ENCODE results near the gene OGFR.

Gene OGFR

DNA sequence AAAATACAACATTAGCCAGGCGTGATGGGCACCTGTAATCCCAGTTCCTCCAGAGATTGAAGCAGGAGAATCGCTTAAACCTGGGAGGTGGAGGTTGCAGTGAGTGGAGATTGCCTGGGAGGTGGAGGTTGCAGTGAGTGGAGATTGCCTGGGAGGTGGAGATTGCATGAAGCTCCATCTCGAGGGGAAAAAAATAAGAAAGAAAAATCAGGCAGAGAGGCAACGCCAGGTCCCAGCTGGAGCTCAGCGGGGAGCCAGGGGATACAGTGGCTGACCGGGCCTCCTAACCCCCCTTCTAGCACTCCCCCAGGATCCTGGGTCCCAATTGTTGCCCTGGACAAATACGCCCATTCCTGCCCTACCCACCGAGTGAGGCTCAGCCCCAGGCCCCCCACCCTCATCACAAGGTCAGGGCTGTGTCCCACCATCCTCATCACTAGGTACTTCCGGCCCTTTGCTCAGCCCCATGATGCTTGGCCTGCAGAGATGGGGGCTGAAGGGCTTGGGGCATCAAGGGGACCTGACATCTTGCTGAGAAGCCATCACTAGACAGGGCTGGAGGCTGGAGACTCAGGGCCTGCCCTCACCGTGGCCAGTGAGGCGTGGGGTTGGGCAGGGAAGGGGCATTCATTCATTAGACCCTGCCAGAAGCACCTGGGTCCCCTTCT, 1.9 kb downstream of the OGFR start:
- Histone ChIP-seq H3K27ac (no peak overlapping the region), H3K27me3 (replicated peaks) (no peaks in the 10 kb centered on the region), H3K36me3 (replicated peaks) (peaks cover 21% of the 10 kb centered on the region), H3K4me3 (ENCODE audit: low read depth, low read length) (peak overlapping the region; percentile 80)
- DNase-seq: no peak
- TF ChIP-seq, protein P1, sequence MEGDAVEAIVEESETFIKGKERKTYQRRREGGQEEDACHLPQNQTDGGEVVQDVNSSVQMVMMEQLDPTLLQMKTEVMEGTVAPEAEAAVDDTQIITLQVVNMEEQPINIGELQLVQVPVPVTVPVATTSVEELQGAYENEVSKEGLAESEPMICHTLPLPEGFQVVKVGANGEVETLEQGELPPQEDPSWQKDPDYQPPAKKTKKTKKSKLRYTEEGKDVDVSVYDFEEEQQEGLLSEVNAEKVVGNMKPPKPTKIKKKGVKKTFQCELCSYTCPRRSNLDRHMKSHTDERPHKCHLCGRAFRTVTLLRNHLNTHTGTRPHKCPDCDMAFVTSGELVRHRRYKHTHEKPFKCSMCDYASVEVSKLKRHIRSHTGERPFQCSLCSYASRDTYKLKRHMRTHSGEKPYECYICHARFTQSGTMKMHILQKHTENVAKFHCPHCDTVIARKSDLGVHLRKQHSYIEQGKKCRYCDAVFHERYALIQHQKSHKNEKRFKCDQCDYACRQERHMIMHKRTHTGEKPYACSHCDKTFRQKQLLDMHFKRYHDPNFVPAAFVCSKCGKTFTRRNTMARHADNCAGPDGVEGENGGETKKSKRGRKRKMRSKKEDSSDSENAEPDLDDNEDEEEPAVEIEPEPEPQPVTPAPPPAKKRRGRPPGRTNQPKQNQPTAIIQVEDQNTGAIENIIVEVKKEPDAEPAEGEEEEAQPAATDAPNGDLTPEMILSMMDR (IDR thresholded peaks at IDR 0.05; ENCODE audit: low read depth, low read length, missing control alignments): no peak
- in situ Hi-C loops (cut with HindIII; ENCODE audit: low pct_ligation_motif_present, low sequenced_read_pairs): no loop called here

DNA sequence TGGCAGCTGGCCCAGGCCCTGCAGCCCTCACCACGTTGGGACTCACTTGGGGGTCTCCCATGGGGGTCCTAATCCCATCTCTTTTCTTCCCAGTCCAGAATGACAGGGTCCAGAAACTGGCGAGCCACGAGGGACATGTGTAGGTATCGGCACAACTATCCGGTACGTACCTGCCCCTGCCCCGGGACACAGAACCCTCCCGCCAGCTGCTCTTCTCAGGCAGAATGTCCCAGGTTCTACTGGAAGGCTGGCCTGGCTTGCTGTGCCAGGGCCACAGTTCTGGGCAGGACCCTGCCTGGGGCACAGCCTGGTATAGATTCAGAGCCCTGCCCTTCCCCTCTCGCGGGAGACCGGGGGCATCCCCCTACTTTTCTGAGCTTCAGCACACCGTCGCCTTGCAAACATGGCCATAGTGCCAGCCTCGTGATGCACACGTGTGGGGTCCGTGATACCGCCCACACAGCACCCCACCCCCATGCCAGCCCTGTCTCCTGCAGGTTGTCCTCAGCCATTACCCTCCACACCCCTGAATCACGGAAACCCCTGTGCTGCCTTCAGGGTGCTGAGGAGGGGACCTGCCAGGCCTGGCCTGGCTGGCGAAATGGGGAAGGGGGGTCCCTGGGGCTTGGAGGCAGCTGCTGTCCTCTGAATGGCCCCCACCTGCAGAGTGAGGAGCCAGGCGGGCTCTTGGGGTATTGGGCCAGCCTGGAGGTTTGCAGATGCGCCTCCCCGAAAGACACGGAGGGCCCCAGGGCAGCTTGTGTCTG, 3.0 kb downstream of the OGFR start:
- Histone ChIP-seq H3K27me3 (replicated peaks) (no peaks in the 10 kb centered on the region), H3K36me3 (replicated peaks) (peaks cover 32% of the 10 kb centered on the region), H3K27ac (no peak overlapping the region), H3K4me3 (ENCODE audit: low read depth, low read length) (no peak overlapping the region)
- in situ Hi-C loops (cut with HindIII; ENCODE audit: low pct_ligation_motif_present, low sequenced_read_pairs): no loop called here
- TF ChIP-seq, protein P1 (IDR thresholded peaks at IDR 0.05; ENCODE audit: low read depth, low read length, missing control alignments): no peak
- no peak for DNase-seq

DNA sequence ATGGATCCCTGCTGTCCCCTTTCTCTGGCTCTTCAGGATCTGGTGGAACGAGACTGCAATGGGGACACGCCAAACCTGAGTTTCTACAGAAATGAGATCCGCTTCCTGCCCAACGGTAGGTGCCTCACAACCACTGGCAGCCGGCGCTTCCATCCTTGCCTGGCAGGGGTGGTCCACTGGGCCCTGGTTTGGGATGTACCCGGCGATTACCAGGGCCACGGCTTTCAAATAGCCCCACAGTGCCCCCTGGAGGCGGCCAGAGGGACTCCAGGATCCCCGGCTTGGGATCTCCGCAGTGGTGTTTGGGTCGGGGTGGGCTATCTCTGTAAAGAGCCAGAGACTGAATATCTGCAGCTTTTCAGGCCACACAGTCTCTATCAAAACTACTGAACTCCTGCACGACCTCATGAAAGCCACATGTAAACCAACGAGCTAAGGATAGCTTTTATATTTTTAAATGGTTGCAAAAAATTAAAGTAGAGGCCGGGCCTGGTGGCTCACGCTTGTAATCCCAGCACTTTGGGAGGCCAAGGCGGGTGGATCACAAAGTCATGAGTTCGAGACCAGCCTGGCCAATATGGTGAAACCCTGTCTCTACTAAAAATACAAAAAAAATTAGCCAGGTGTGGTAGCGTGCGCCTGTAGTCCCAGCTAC, 3.7 kb downstream of the OGFR start:
- TF ChIP-seq, protein P1 (IDR thresholded peaks at IDR 0.05; ENCODE audit: low read depth, low read length, missing control alignments): peak; percentile 98
- H3K27me3 ChIP-seq (replicated peaks): no peaks in the 10 kb centered on the region
- H3K36me3 ChIP-seq (replicated peaks): peaks cover 35% of the 10 kb centered on the region
- in situ Hi-C loops (cut with HindIII; ENCODE audit: low pct_ligation_motif_present, low sequenced_read_pairs): no loop called here
- DNase-seq: peak; percentile 35
- H3K27ac ChIP-seq: no peak overlapping the region
- no peak overlapping the region for H3K4me3 ChIP-seq (ENCODE audit: low read depth, low read length)

DNA sequence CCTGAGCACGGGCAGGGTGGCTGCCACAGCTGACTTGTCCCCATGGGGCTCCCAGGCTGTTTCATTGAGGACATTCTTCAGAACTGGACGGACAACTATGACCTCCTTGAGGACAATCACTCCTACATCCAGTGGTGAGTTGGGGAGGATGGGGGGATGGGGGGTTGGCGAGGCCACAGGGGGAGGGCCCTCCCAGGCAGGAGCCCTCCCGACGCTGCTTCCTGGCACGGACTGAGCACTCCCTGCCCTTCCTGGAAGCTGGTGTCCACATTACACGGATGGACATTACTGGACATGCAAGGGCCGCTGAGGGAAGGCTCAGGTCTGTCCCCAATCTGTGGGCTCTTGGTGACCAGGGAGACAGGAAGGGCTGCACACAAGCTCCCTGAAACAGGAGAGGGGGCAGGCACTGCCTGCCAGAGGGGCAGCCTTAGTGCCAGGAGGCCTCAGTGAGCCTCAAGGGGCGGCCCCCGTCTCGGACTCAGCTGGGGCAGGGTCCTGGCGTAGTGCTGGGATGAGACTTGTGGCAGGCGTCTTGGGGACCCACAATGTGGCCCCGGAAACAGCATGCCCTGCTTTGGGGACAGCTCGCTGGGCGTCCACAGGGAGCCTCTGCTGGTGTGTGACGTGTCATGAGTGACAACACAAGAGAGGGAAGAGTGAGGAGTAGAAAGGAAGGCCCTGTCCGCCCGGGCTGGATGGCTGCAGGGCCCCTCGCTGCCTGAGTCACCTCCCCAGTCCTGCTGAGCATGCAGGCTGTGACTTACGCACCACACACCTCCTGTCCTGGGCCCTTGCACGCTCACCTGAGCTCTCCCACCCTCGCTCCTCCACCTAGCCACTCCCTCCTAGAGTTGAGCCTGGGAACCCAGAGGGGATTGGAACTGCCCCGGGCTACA, 5.1 kb downstream of the OGFR start:
- no peaks in the 10 kb centered on the region for H3K27me3 ChIP-seq (replicated peaks)
- no peak overlapping the region for H3K4me3 ChIP-seq (ENCODE audit: low read depth, low read length)
- no peak overlapping the region for H3K27ac ChIP-seq
- in situ Hi-C loops (cut with HindIII; ENCODE audit: low pct_ligation_motif_present, low sequenced_read_pairs): no loop called here
- no peak for DNase-seq
- H3K36me3 ChIP-seq (replicated peaks): peaks cover 35% of the 10 kb centered on the region
- TF ChIP-seq, protein P1 (IDR thresholded peaks at IDR 0.05; ENCODE audit: low read depth, low read length, missing control alignments): no peak

DNA sequence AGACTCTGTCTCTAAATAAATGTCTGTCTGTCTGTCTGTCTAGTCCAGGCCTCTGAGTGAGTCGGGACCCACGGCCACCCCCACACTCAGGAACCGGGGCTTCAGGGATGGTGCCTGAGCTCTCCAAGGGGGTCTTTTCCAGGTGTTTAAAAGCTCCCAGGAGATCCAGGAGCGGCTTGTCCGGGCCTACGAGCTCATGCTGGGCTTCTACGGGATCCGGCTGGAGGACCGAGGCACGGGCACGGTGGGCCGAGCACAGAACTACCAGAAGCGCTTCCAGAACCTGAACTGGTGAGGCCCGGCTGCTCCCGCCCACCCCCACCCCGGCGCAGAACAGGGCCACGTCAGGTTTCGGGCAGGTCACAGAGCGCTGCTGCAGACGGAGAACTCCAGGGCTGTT, 6.7 kb downstream of the OGFR start:
- in situ Hi-C loops (cut with HindIII; ENCODE audit: low pct_ligation_motif_present, low sequenced_read_pairs): no loop called here

More for the DNA sequence above, 6.7 kb downstream of the OGFR start:
- H3K4me3 ChIP-seq (ENCODE audit: low read depth, low read length): no peak overlapping the region
- peaks cover 7% of the 10 kb centered on the region for H3K27me3 ChIP-seq (replicated peaks)
- no peak overlapping the region for H3K27ac ChIP-seq
- no peak for DNase-seq
- TF ChIP-seq, protein P1 (IDR thresholded peaks at IDR 0.05; ENCODE audit: low read depth, low read length, missing control alignments): no peak
- peaks cover 35% of the 10 kb centered on the region for H3K36me3 ChIP-seq (replicated peaks)
